ENCODE results near the gene GIMAP5. TPM values are rescaled to one million over a fixed set of nuclear protein-coding genes. Genes with fewer than 3 reads are reported as not detected.

GIMAP5 gene
- total and polyA plus RNA-seq, 10 of the 15 experiments (the other 5 are each of a cell fraction or from before 2014, with no cell fraction given), result 3.7 to 9.1 (median 6.7) TPM

DNA sequence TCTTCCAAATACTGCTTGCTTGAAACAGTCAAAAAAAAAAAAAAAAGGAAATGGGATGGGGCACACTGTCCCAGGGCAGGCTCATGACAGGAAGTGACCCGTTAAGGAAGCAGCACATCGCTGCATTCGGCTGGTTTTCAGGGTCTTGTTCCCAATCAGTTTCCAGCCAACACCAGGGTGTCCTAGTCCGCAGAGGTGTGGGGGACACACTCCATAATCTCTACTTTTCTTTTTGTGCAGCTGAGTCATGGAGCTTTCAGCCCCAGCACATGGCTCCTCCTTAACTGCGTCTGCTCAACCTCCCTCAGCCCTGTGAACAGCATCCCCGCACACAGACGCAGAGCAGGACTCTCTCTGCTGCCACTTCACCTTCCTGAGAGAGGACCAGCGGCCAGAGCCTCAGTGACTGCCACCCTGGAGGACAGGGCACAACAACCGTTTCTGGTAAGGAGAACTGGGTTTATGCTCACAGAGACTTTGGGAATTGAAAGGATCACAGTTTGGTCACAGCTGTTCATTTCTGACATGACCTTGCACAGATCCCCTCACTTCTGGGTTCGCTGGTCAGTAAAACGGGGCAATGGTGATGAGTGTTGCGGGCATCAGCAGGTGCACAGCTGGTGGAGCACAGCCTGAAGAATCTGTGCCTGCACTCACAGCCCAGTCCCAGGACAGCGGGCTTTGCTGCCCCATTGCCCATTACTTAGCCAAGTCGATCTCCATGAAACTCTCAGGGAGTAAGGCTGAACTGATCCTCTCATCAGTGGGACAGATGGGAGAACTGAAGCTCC, at the start of gene GIMAP5 (continued):
- TF ChIP-seq, protein P1, sequence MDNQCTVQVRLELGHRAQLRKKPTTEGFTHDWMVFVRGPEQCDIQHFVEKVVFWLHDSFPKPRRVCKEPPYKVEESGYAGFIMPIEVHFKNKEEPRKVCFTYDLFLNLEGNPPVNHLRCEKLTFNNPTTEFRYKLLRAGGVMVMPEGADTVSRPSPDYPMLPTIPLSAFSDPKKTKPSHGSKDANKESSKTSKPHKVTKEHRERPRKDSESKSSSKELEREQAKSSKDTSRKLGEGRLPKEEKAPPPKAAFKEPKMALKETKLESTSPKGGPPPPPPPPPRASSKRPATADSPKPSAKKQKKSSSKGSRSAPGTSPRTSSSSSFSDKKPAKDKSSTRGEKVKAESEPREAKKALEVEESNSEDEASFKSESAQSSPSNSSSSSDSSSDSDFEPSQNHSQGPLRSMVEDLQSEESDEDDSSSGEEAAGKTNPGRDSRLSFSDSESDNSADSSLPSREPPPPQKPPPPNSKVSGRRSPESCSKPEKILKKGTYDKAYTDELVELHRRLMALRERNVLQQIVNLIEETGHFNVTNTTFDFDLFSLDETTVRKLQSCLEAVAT (IDR thresholded peaks at IDR 0.05), result no peak
- no peak for TF ChIP-seq ZBTB40 (IDR thresholded peaks at IDR 0.05; ENCODE audit: borderline replicate concordance)
- no peak for TF ChIP-seq EED (IDR thresholded peaks at IDR 0.05; ENCODE audit: low read depth)
- no peak for TF ChIP-seq BRCA1 (IDR thresholded peaks at IDR 0.05; ENCODE audit: low read depth, low read length)
- TF ChIP-seq, protein P2, sequence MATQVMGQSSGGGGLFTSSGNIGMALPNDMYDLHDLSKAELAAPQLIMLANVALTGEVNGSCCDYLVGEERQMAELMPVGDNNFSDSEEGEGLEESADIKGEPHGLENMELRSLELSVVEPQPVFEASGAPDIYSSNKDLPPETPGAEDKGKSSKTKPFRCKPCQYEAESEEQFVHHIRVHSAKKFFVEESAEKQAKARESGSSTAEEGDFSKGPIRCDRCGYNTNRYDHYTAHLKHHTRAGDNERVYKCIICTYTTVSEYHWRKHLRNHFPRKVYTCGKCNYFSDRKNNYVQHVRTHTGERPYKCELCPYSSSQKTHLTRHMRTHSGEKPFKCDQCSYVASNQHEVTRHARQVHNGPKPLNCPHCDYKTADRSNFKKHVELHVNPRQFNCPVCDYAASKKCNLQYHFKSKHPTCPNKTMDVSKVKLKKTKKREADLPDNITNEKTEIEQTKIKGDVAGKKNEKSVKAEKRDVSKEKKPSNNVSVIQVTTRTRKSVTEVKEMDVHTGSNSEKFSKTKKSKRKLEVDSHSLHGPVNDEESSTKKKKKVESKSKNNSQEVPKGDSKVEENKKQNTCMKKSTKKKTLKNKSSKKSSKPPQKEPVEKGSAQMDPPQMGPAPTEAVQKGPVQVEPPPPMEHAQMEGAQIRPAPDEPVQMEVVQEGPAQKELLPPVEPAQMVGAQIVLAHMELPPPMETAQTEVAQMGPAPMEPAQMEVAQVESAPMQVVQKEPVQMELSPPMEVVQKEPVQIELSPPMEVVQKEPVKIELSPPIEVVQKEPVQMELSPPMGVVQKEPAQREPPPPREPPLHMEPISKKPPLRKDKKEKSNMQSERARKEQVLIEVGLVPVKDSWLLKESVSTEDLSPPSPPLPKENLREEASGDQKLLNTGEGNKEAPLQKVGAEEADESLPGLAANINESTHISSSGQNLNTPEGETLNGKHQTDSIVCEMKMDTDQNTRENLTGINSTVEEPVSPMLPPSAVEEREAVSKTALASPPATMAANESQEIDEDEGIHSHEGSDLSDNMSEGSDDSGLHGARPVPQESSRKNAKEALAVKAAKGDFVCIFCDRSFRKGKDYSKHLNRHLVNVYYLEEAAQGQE (IDR thresholded peaks at IDR 0.05; ENCODE audit: low read depth, low read length), result no peak
- TF ChIP-seq EP300 (IDR thresholded peaks at IDR 0.05; ENCODE audit: borderline replicate concordance in 1 of 2, control insufficient read depth in 1 of 2, low read depth in 2 of 2, low read length in 2 of 2), result no peak
- peak; percentile 69 for TF ChIP-seq SPI1 (IDR thresholded peaks at IDR 0.05; ENCODE audit: borderline replicate concordance, insufficient read depth, low read depth, low read length)
- TF ChIP-seq ELK1 (IDR thresholded peaks at IDR 0.05; ENCODE audit: low read depth, low read length), result peak; percentile 69; the same call in 1 of the 2 replicates
- no peak for TF ChIP-seq ZNF207 (IDR thresholded peaks at IDR 0.05; ENCODE audit: borderline replicate concordance)
- no peak for TF ChIP-seq SP1 (IDR thresholded peaks at IDR 0.05; ENCODE audit: low read depth, low read length)
- TF ChIP-seq ZNF622 (IDR thresholded peaks at IDR 0.05), result no peak
- TF ChIP-seq SIX5 (IDR thresholded peaks at IDR 0.05; ENCODE audit: low read depth, low read length, severe bottlenecking), result no peak
- TF ChIP-seq WRNIP1 (IDR thresholded peaks at IDR 0.05; ENCODE audit: borderline replicate concordance, low read depth, low read length), result peak; percentile 98; the same call in 1 of the 2 replicates
- TF ChIP-seq JUND (IDR thresholded peaks at IDR 0.05; ENCODE audit: low read depth, low read length), result no peak
- no peak for TF ChIP-seq ASH2L (IDR thresholded peaks at IDR 0.05; ENCODE audit: borderline replicate concordance, low read depth)
- no peak for TF ChIP-seq FOS (IDR thresholded peaks at IDR 0.05; ENCODE audit: borderline replicate concordance, extremely low read depth, insufficient read length)
- TF ChIP-seq CEBPB (IDR thresholded peaks at IDR 0.05; ENCODE audit: borderline replicate concordance in 1 of 2, low read depth in 2 of 2, low read length in 2 of 2), result no peak
- TF ChIP-seq POLR2A (IDR thresholded peaks at IDR 0.05; ENCODE audit: low read depth, low read length), result peak; percentile 76
- no peak for TF ChIP-seq SMAD1 (IDR thresholded peaks at IDR 0.05; ENCODE audit: low read depth, partially characterized antibody)
